ENCODE data around the gene MRPL2. TPM values are rescaled to one million over a fixed set of nuclear protein-coding genes. Genes with fewer than 3 reads are reported as not detected.
"Not testable (repeated sequence)": the region's sequence is repeated elsewhere in the genome, so short reads cannot be mapped to it uniquely, and the experiment has no call there.

Gene MRPL2
- total RNA-seq, 2 donors from 2014 or later = 87.4 to 99.8 TPM

GRCh38 chr6:43089874-43090558, 30.8 kb upstream of the MRPL2 start:
- no peak overlapping the region for H3K27ac Mint-ChIP-seq
- ATAC-seq (no peak), DNase-seq (ENCODE audit: low spot score in 2 of 2) (no peak)
- no peaks in the 10 kb centered on the region for H3K9me3 Mint-ChIP-seq
- H3K36me3 Mint-ChIP-seq = no peaks in the 10 kb centered on the region

GRCh38 chr6:43089467-43089866, 30.2 kb upstream of the MRPL2 start:
- Mint-ChIP-seq H3K9me3 (no peaks in the 10 kb centered on the region), H3K36me3 (no peaks in the 10 kb centered on the region), H3K27ac (no peak overlapping the region)
- DNase-seq (ENCODE audit: low spot score in 2 of 2) (no peak), ATAC-seq (no peak)

- DNase-seq (ENCODE audit: low spot score in 2 of 2) (no peak), ATAC-seq (no peak)
- Mint-ChIP-seq H3K27ac (no peak overlapping the region), H3K36me3 (no peaks in the 10 kb centered on the region), H3K9me3 (no peaks in the 10 kb centered on the region)
Measured at GRCh38 chr6:43088654-43089056, 29.4 kb upstream of the MRPL2 start.

- H3K9me3 Mint-ChIP-seq = no peaks in the 10 kb centered on the region
- ATAC-seq = peak; percentile 92 to 97
- H3K36me3 Mint-ChIP-seq = no peaks in the 10 kb centered on the region
- peak in 1 of 2 donors; percentile 22 for DNase-seq (ENCODE audit: low spot score in 2 of 2)
- peak overlapping the region in 1 of 2 donors; percentile 32 for H3K27ac Mint-ChIP-seq
Measured at GRCh38 chr6:43086022-43086658, 26.9 kb upstream of the MRPL2 start.

GRCh38 chr6:43082806-43083655, 23.8 kb upstream of the MRPL2 start:
- Mint-ChIP-seq H3K27ac (no peak overlapping the region), H3K36me3 (no peaks in the 10 kb centered on the region), H3K9me3 (no peaks in the 10 kb centered on the region)
- DNase-seq (ENCODE audit: low spot score in 2 of 2) = no peak
- ATAC-seq = no peak

GRCh38 chr6:43081922-43082321, 22.7 kb upstream of the MRPL2 start:
- not testable (repeated sequence) for DNase-seq (ENCODE audit: low spot score in 2 of 2); H3K36me3 Mint-ChIP-seq; H3K27ac Mint-ChIP-seq; H3K9me3 Mint-ChIP-seq; ATAC-seq

GRCh38 chr6:43081043-43081442, 21.8 kb upstream of the MRPL2 start:
- Mint-ChIP-seq H3K36me3 (no peaks in the 10 kb centered on the region), H3K9me3 (no peaks in the 10 kb centered on the region), H3K27ac (no peak overlapping the region)
- DNase-seq (ENCODE audit: low spot score in 2 of 2) = no peak
- no peak for ATAC-seq

GRCh38 chr6:43078691-43079090, 19.5 kb upstream of the MRPL2 start:
- no peak for DNase-seq (ENCODE audit: low spot score in 2 of 2)
- H3K36me3 Mint-ChIP-seq = no peaks in the 10 kb centered on the region
- H3K27ac Mint-ChIP-seq = no peak overlapping the region
- no peaks in the 10 kb centered on the region for H3K9me3 Mint-ChIP-seq
- ATAC-seq = no peak

- DNase-seq (ENCODE audit: low spot score in 2 of 2) = no peak
- no peak overlapping the region for H3K27ac Mint-ChIP-seq
- peaks cover 0 to 1% of the 10 kb centered on the region in 2 donors for H3K36me3 Mint-ChIP-seq
- H3K9me3 Mint-ChIP-seq = no peaks in the 10 kb centered on the region
- no peak for ATAC-seq
Measured at GRCh38 chr6:43077981-43078511, 18.8 kb upstream of the MRPL2 start.

- ATAC-seq (no peak), DNase-seq (ENCODE audit: low spot score in 2 of 2) (no peak)
- H3K27ac Mint-ChIP-seq = no peak overlapping the region
- no peaks in the 10 kb centered on the region for H3K9me3 Mint-ChIP-seq
- H3K36me3 Mint-ChIP-seq = peaks cover 0 to 6% of the 10 kb centered on the region in 2 donors
Measured at GRCh38 chr6:43077333-43077809, 18.1 kb upstream of the MRPL2 start.

- DNase-seq (ENCODE audit: low spot score in 2 of 2) (no peak), ATAC-seq (peak; percentile 25 to 42)
- peaks cover 0 to 6% of the 10 kb centered on the region in 2 donors for H3K36me3 Mint-ChIP-seq
- H3K9me3 Mint-ChIP-seq = no peaks in the 10 kb centered on the region
- H3K27ac Mint-ChIP-seq = no peak overlapping the region
Measured at GRCh38 chr6:43076464-43077332, 17.5 kb upstream of the MRPL2 start.

GRCh38 chr6:43075670-43076463, 16.6 kb upstream of the MRPL2 start, which contains the start of gene PTK7:
Gene PTK7, plus strand, starts transcription at chr6:43076314. Its CDS starts 175 bp downstream, at chr6:43076489.
- no peak within 1 kb of the TSS for H3K27ac Mint-ChIP-seq
- H3K36me3 Mint-ChIP-seq = peaks cover 0 to 6% of the 10 kb centered on the region in 2 donors
- ATAC-seq (peak; percentile 50 to 84), DNase-seq (ENCODE audit: low spot score in 2 of 2) (peak in 1 of 2 donors; percentile 35)
- no peaks in the 10 kb centered on the region for H3K9me3 Mint-ChIP-seq

- no peaks in the 10 kb centered on the region for H3K9me3 Mint-ChIP-seq
- no peak for ATAC-seq
- peaks cover 0 to 6% of the 10 kb centered on the region in 2 donors for H3K36me3 Mint-ChIP-seq
- DNase-seq (ENCODE audit: low spot score in 2 of 2) = no peak
- no peak overlapping the region for H3K27ac Mint-ChIP-seq
Measured at GRCh38 chr6:43074847-43075669, 15.8 kb upstream of the MRPL2 start.

GRCh38 chr6:43070028-43070632, 10.9 kb upstream of the MRPL2 start:
- Mint-ChIP-seq H3K9me3 (no peaks in the 10 kb centered on the region), H3K27ac (no peak overlapping the region), H3K36me3 (peaks cover 0 to 6% of the 10 kb centered on the region in 2 donors)
- peak in 1 of 2 donors; percentile 32 for DNase-seq (ENCODE audit: low spot score in 2 of 2)
- peak; percentile 39 to 74 for ATAC-seq
